ENCODE measurements around the gene ALS2. TPM values are rescaled to one million over a fixed set of nuclear protein-coding genes. Genes with fewer than 3 reads are reported as not detected.

Gene ALS2
- total RNA-seq, 1 experiment from 2014 or later, result 28.4 TPM

DNA sequence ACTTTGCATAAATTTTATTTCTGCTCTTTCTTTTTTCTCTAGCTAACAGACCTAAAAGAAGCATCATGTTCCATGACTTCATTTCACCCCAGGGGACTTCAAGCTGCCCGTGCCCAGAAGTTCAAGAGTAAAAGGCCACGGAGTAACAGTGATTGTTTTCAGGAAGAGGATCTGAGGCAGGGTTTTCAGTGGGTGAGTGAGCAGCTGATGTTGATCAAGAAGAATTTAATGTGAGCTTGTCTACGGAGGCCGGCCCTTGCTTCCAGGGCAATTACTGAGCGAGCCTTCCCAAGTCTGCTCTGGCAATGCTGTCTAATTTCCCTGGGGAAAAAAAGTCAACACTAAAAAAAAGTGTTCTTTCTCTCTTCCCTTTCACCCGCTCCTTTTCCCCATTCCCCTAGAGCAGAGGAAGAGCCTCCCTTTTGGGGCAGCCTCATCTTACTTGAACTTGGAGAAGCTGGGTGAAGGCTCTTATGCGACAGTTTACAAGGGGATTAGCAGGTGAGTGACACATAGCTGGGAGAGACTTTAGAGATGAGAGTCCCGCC is 26.8 kb upstream of the ALS2 start:
- peaks cover 11% of the 10 kb centered on the region for H3K27me3 Mint-ChIP-seq (ENCODE audit: low read depth)
- H3K9ac ChIP-seq (ENCODE audit: extremely low read depth, insufficient read length, low read length), result no peak overlapping the region
- H2BK120ac ChIP-seq (ENCODE audit: low read depth, low read length, poor library complexity, severe bottlenecking), result no peak overlapping the region
- H2AFZ ChIP-seq (ENCODE audit: low read length), result no peak overlapping the region
- no peak overlapping the region for H3K18ac ChIP-seq (ENCODE audit: insufficient read length, low read depth, low read length)
- no peak overlapping the region for H3K4ac ChIP-seq (ENCODE audit: low read depth, low read length)
- H3K27ac Mint-ChIP-seq, result no peak overlapping the region; a peak in 1 of 7 replicates
- no peak for DNase-seq
- H3K27me3 ChIP-seq (ENCODE audit: insufficient read depth, low read length), result no peaks in the 10 kb centered on the region
- no peak overlapping the region for H4K5ac ChIP-seq (ENCODE audit: insufficient read length, low read depth, low read length)
- H3K79me1 ChIP-seq (ENCODE audit: insufficient read depth, low read depth, low read length, poor library complexity, severe bottlenecking), result no peaks in the 10 kb centered on the region
- H3K4me3 Mint-ChIP-seq, result no peak overlapping the region
- peaks cover 0 to 4% (median 0%) of the 10 kb centered on the region in 3 experiments; a peak in 2 of 7 replicates for H3K36me3 Mint-ChIP-seq (ENCODE audit: insufficient read depth in 1 of 3, low read depth in 3 of 3)
- no peak overlapping the region for H3K56ac ChIP-seq (ENCODE audit: insufficient read length, low read depth, low read length)
- no peak overlapping the region for H4K8ac ChIP-seq (replicated peaks; ENCODE audit: insufficient read length, low read depth, low read length)
- H4K20me1 ChIP-seq (ENCODE audit: control insufficient read depth, insufficient read depth, insufficient read length), result no peaks in the 10 kb centered on the region
- WGBS (ENCODE audit: extremely low coverage, insufficient read length, low lambda C conversion rate), result no CpG with 5 or more reads among the region's 8 CpGs
- no peak overlapping the region for H3K14ac ChIP-seq (ENCODE audit: insufficient read depth, low read length)
- no peak overlapping the region for H2BK15ac ChIP-seq (ENCODE audit: low read depth, low read length)
- H2AK5ac ChIP-seq (ENCODE audit: insufficient read length, low read length), result no peak overlapping the region
- no peak overlapping the region for H2BK12ac ChIP-seq (ENCODE audit: insufficient read length, low read depth, low read length)
- no peak overlapping the region for H3T11ph ChIP-seq (ENCODE audit: low read length)
- H2BK5ac ChIP-seq (ENCODE audit: insufficient read length, low read length), result no peak overlapping the region
- H3K79me2 ChIP-seq (ENCODE audit: insufficient read depth, low read length), result no peaks in the 10 kb centered on the region
- H4K91ac ChIP-seq (ENCODE audit: insufficient read length, low read depth, low read length), result no peak overlapping the region
- H3K4me2 ChIP-seq (ENCODE audit: insufficient read depth, insufficient read length, low read length), result no peak overlapping the region
- no peaks in the 10 kb centered on the region for H3K9me3 ChIP-seq (ENCODE audit: control insufficient read depth, low read depth, low read length)
- H3K9me3 Mint-ChIP-seq, result no peaks in the 10 kb centered on the region
- no peak overlapping the region for H3K27ac ChIP-seq (ENCODE audit: insufficient read length, low read depth, low read length)
- no peaks in the 10 kb centered on the region for H3K23me2 ChIP-seq (ENCODE audit: insufficient read length, low read depth, low read length, poor library complexity, severe bottlenecking)
- H3K4me1 Mint-ChIP-seq, result peaks cover 17 to 21% of the 10 kb centered on the region in 2 experiments
- H2BK20ac ChIP-seq (ENCODE audit: low read depth, low read length, poor library complexity, severe bottlenecking), result no peak overlapping the region
- TF ChIP-seq, protein P1, sequence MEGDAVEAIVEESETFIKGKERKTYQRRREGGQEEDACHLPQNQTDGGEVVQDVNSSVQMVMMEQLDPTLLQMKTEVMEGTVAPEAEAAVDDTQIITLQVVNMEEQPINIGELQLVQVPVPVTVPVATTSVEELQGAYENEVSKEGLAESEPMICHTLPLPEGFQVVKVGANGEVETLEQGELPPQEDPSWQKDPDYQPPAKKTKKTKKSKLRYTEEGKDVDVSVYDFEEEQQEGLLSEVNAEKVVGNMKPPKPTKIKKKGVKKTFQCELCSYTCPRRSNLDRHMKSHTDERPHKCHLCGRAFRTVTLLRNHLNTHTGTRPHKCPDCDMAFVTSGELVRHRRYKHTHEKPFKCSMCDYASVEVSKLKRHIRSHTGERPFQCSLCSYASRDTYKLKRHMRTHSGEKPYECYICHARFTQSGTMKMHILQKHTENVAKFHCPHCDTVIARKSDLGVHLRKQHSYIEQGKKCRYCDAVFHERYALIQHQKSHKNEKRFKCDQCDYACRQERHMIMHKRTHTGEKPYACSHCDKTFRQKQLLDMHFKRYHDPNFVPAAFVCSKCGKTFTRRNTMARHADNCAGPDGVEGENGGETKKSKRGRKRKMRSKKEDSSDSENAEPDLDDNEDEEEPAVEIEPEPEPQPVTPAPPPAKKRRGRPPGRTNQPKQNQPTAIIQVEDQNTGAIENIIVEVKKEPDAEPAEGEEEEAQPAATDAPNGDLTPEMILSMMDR (conservative IDR thresholded peaks at IDR 0.05), result no peak
- no peak overlapping the region for H3K23ac ChIP-seq (ENCODE audit: insufficient read length, low read depth, low read length)
- no peaks in the 10 kb centered on the region for H3K4me1 ChIP-seq (ENCODE audit: insufficient read depth, low read length)
